Activated CD4-positive, alpha-beta memory T cell treated with anti-CD3 and anti-CD28 coated beads for 36 hours (primary cell): ENCODE data around the gene NCOA5. TPM values are rescaled to one million over a fixed set of nuclear protein-coding genes. Genes with fewer than 3 reads are reported as not detected.

ENCODE experiments used
- CTCF ChIA-PET: fragments of 350-600 bp; sonication (Branson Sonifier 250); formaldehyde crosslinking; loops from one replicate; lab custom pipeline; 2021; ENCODE audit warnings: antibody characterized with exemption, inconsistent platforms; lab: Charles Lee
- POLR2A ChIA-PET: fragments of 350-600 bp; sonication (Branson Sonifier 250); formaldehyde crosslinking; loops from one replicate; lab custom pipeline; 2021; ENCODE audit warnings: antibody characterized with exemption; lab: Charles Lee
- DNase-seq: peaks from one replicate; pipeline ENCODE4 v3.0.0-alpha.2; 2020
- H3K27ac Mint-ChIP-seq: one replicate; pipeline ENCODE4 v1.8.0; 2021; ENCODE audit warnings: mixed read lengths
- H3K27me3 Mint-ChIP-seq: one replicate; pipeline ENCODE4 v1.8.0; 2021; ENCODE audit warnings: mixed read lengths
- H3K36me3 Mint-ChIP-seq: one replicate; pipeline ENCODE4 v1.8.0; 2021; ENCODE audit warnings: mixed read lengths
- H3K4me1 Mint-ChIP-seq: one replicate; pipeline ENCODE4 v1.8.0; 2021; ENCODE audit warnings: low read depth, mixed read lengths
- H3K4me3 Mint-ChIP-seq: one replicate; pipeline ENCODE4 v1.8.0; 2021; ENCODE audit warnings: mild to moderate bottlenecking, mixed read lengths
- H3K9me3 Mint-ChIP-seq: one replicate; pipeline ENCODE4 v1.8.0; 2021; ENCODE audit warnings: mixed read lengths
- intact Hi-C: fragments of 100-400 bp; cut with micrococcal nuclease; formaldehyde crosslinking; loops from one replicate; pipeline ENCODE4 v1.15.1; 2023
- total RNA-seq, 2 experiments: library from RNA; stranded (reverse); gene quantifications; one replicate each; pipeline ENCODE4 v1.2.3, GENCODE V29; 2021

The NCOA5 gene
- total RNA-seq, 2 experiments from 2014 or later, result 13.1 to 13.7 TPM

DNA sequence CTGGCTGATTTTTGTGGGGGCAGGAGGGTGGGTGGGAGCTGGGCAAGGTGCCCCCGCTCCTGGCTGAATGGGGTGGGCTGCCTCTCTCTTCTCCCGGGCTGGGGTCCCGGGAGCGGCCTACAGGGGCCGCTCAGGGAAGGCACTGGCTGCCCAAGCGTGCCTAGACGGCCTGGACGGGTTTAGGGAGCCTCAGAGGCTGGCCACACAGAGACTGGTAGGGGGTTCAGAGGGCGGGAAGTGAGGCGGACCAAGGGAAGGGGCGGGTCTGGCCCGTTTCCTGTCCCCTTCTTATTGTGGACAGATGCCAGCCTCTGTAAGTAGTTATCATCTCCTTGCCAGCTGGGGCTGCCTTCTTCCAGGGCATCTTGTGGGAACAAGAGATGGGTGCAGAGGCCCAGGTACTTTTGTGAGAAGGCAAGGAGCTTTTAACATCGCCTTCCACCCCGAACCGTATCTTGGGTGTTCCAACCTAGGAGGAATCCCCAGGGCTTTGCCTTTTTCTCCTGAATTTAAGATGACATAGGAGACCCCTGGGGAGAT is 28.8 kb upstream of the NCOA5 start:
- peak; percentile 24 for DNase-seq

DNA sequence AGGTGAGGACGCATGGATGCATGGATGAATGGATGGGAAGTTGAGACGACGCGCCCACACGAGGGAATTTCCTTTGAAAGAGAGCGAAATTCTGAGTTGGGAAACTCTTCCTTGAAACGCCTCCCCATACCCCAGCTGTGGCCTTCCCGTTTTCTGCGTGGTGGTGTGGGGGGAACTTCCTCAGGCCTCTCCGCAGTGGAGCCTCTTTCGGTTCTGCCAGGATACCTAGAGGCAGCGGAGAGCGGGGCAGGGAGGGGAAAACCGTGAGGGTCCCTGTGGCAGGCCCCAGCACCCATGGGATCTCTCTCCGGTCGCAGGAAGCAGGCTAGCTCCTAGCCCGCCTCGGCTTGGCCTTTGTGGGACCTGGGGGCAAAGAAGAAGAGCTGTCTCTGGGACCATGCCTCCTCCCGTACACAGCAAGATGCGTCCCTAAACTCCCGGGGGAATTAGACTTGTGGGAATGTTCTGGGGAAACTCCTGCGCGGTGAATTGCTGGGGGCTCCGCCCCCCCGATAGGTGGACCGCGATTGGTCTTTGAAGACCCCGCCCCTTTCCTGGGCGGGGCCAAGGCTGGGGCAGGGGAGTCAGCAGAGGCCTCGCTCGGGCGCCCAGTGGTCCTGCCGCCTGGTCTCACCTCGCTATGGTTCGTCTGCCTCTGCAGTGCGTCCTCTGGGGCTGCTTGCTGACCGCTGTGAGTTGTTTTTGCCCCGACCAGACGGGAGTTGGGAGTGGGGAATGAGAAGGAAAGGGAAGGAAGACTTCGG is 28.1 kb upstream of the NCOA5 start, which contains the start of gene CD40:
Gene CD40 (plus strand): TSS at position 611 of the 764 bp plus-strand sequence. CDS start 30 bp downstream, at position 641.
- Mint-ChIP-seq H3K36me3 (no peaks in the 10 kb centered on the region), H3K4me1 (peaks cover 9% of the 10 kb centered on the region), H3K4me3 (peak within 1 kb of the TSS; percentile 93), H3K27ac (no peak within 1 kb of the TSS), H3K27me3 (peaks cover 8% of the 10 kb centered on the region), H3K9me3 (no peaks in the 10 kb centered on the region)
- intact Hi-C loops, result no loop called here
- ChIA-PET POLR2A (no interaction called here), CTCF (interaction anchor here (0.7 to 1.4 kb wide), 3 partner anchors 11 to 189 kb away, joined by 3 to 5 read pairs (median 4); no protein-coding TSS in a partner anchor)
- peak; percentile 78 for DNase-seq

More for the DNA sequence above, 28.8 kb upstream of the NCOA5 start:
- Mint-ChIP-seq H3K9me3 (no peaks in the 10 kb centered on the region), H3K27me3 (peaks cover 6% of the 10 kb centered on the region), H3K27ac (no peak overlapping the region), H3K4me3 (peak overlapping the region; percentile 93), H3K4me1 (peaks cover 9% of the 10 kb centered on the region), H3K36me3 (no peaks in the 10 kb centered on the region)
- ChIA-PET POLR2A (no interaction called here), CTCF (interaction anchor here (0.8 to 1.4 kb wide), 3 partner anchors 10 to 104 kb away, joined by 4 to 5 read pairs (median 4); no protein-coding TSS in a partner anchor)
- intact Hi-C loops, result no loop called here

DNA sequence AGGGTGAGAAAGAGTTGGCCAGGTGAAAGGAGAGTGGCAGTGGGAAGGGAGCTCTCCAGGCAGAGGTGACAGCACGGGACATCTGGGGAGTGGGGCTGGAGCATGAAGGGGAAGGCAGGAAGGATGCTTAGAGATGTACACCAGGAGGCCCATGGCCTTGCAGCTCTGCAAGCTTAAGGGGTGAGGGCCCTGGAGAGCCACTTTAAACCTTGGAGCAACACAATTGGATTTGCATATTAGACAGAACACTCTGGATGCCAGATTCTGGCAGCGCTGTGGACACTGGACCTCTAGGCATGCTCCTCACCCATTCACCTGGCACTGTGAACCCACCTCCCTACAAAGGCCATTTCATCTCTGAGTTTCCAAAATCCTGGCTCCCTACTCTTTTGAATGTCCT is 24.7 kb upstream of the NCOA5 start:
- Mint-ChIP-seq H3K36me3 (no peaks in the 10 kb centered on the region), H3K4me3 (no peak overlapping the region), H3K4me1 (peaks cover 14% of the 10 kb centered on the region), H3K27me3 (peaks cover 15% of the 10 kb centered on the region), H3K27ac (no peak overlapping the region), H3K9me3 (no peaks in the 10 kb centered on the region)
- ChIA-PET CTCF (no interaction called here), POLR2A (no interaction called here)
- no peak for DNase-seq
- intact Hi-C loops, result no loop called here

DNA sequence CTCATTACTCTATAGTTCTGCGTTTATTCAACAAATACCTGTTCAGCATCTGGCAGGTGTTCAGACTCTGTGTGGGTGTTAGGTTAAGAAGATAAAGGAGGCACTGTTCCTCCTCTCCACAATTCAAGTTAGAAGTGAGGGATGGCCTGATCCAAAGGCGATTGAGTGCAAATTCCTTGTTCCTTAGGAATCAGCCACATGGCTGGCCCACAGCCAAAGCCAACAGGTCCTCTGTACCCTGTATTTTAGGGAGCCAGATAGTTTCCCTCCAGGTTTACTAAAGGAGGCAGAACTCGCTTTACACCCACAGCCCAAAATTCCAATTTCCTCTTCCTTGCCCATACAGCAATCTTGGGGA is 23.3 kb upstream of the NCOA5 start:
- peaks cover 22% of the 10 kb centered on the region for H3K27me3 Mint-ChIP-seq
- ChIA-PET CTCF (no interaction called here), POLR2A (no interaction called here)
- DNase-seq, result no peak
- no peaks in the 10 kb centered on the region for H3K9me3 Mint-ChIP-seq
- H3K36me3 Mint-ChIP-seq, result no peaks in the 10 kb centered on the region
- intact Hi-C loops, result no loop called here
- H3K27ac Mint-ChIP-seq, result no peak overlapping the region
- H3K4me1 Mint-ChIP-seq, result peaks cover 12% of the 10 kb centered on the region
- H3K4me3 Mint-ChIP-seq, result no peak overlapping the region

DNA sequence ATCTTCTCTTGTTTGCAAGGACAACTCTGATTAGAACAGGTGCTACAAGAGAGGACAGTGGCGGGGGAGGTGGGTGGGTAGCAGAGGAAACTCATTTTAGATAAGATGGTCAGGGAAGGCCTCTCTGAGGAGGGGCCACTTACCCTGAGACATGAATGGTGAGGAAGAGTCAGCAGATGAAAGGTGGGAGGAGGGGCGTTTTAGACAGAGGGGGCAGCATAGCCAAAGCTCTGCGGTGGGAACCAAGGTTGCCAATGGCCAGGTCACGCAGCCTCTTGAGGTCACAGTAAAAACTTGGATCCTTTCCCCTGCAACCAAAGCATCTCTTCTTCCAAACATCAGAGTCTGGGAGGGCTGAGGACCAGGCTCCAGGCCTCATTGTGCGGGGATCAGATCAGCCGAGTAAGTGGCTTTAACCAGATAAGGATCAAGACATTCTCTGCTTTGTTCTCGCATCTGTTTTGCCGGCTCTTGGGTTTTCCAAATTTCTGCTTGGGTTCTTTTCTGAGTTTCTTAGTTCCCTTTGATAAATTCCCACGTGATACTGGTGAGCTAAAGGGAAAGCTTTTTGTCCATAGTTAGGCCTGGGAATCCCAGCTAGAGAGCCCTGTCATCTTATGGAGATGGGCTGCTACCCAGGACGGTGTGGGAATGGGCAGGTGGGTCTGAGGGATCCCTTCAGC is 22.8 kb upstream of the NCOA5 start:
- DNase-seq, result no peak
- Mint-ChIP-seq H3K36me3 (no peaks in the 10 kb centered on the region), H3K4me3 (no peak overlapping the region), H3K9me3 (no peaks in the 10 kb centered on the region), H3K27me3 (peaks cover 23% of the 10 kb centered on the region), H3K4me1 (peaks cover 7% of the 10 kb centered on the region), H3K27ac (no peak overlapping the region)
- intact Hi-C loops, result no loop called here
- POLR2A ChIA-PET, result no interaction called here
- CTCF ChIA-PET, result no interaction called here

DNA sequence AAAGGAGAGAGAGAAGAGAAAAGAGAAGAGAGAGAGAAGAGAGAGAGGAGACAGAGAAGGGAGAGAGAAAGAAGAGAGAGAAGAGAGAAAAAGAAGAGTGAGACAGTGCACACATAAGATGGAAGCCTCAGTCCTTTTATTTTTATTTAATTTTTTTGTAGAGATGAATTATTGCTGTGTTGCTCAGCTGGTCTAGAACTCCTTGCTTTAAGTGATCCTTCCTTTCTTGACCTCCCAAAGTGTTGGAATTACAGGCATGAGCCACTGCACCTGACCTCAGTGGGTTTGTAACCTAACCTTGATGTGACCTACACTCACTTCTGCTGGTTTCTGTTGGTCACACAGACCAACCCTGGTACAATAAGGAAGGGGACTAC is 22.1 kb upstream of the NCOA5 start:
- intact Hi-C loops, result no loop called here
- Mint-ChIP-seq H3K27ac (no peak overlapping the region), H3K9me3 (no peaks in the 10 kb centered on the region), H3K4me3 (no peak overlapping the region), H3K4me1 (peaks cover 5% of the 10 kb centered on the region), H3K27me3 (peaks cover 28% of the 10 kb centered on the region), H3K36me3 (no peaks in the 10 kb centered on the region)
- CTCF ChIA-PET, result interaction anchor here (0.9 kb wide), 1 partner anchor 17 kb away, joined by 3 read pairs; no protein-coding TSS in a partner anchor
- POLR2A ChIA-PET, result no interaction called here
- no peak for DNase-seq

DNA sequence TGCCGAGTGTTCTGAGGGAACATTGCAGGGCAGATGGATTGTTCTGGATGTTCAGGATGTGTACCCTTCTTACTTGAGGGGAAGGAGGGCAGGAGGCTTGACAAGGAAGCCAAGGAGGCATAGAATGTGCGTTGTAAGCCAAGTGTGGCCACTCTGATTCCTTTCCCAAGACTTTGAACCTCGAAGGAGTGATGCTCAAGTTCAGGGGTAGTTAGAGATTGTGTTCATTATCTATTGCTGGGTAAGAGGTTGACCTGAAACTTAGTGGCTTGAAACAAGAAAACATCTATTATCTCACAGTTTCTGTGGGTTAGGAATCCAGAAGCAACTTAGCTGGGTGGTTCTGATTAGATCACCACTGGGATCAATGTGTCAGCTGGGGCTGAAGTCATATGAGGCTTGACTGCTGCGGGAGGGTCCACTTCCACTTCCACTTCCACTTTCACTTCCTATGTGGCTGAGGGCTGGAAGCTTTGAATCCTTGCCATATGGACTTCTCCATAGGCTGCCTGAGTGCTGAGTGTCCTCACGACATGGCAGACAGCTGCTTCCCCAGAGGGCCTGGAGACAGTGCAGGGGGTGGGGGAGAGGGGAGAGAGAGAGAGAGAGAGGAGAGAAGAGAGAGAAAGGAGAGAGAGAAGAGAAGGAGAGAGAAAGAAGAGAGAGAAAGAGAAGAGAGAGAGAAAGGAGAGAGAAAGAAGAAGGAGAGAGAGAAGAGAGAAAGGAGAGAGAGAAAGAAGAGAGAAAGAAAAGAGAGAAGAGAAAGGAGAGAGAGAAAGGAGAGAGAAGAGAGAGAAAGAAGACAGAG is 21.5 kb upstream of the NCOA5 start:
- Mint-ChIP-seq H3K4me1 (peaks cover 5% of the 10 kb centered on the region), H3K4me3 (no peak overlapping the region), H3K27ac (no peak overlapping the region), H3K36me3 (no peaks in the 10 kb centered on the region), H3K27me3 (peaks cover 31% of the 10 kb centered on the region), H3K9me3 (no peaks in the 10 kb centered on the region)
- ChIA-PET POLR2A (no interaction called here), CTCF (interaction anchor here (0.9 kb wide), 1 partner anchor 17 kb away, joined by 3 read pairs; no protein-coding TSS in a partner anchor)
- intact Hi-C loops, result no loop called here
- DNase-seq, result peak; percentile 42

DNA sequence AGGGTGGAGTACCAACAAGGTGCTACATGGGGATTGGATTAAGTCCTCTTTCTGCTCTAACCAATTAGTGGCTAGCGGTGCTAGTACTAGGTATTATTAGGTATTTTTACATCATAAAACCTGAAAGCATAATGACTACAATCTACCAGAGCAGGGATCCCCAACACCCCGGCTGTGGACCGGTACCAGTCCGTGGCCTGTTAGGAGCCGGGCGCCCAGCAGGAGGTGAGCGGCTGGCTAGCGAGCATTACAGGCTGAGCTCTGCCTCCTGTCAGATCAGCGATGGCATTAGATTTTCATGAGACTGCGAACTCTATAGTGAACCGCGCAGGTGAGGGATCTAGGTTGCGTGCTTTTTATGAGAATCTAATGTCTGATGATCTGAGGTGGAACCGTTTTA is 19.2 kb upstream of the NCOA5 start:
- intact Hi-C loops, result loop anchor here (2.0 kb wide), 1 partner anchor 54 kb away; no protein-coding TSS in a partner anchor
- H3K4me1 Mint-ChIP-seq, result peaks cover 5% of the 10 kb centered on the region
- no peak overlapping the region for H3K27ac Mint-ChIP-seq
- peaks cover 37% of the 10 kb centered on the region for H3K27me3 Mint-ChIP-seq
- H3K9me3 Mint-ChIP-seq, result no peaks in the 10 kb centered on the region
- DNase-seq, result no peak
- ChIA-PET POLR2A (no interaction called here), CTCF (no interaction called here)
- H3K36me3 Mint-ChIP-seq, result no peaks in the 10 kb centered on the region
- no peak overlapping the region for H3K4me3 Mint-ChIP-seq

DNA sequence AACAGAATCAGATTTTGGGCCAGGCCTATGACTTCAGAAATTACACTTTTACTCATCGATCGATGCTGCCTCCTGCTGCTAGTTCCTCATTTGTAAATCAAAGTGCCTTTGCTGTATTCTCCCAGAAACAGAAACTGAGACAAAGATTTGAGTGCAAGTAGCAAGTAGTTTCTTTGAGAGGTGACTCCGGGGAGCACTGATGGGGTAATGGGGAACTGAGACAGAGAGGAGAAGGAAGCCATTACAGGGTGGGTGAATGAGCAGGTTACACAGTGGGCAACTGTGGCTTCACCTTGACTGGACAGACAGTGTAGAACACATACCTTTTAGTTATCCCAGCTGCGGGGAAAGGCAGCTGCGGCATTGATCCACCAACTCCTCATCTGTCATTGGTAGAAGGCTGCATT is 18.7 kb upstream of the NCOA5 start:
- H3K27ac Mint-ChIP-seq, result no peak overlapping the region
- CTCF ChIA-PET, result interaction anchor here (1.5 kb wide), 1 partner anchor 94 kb away, joined by 4 read pairs; no protein-coding TSS in a partner anchor
- no peaks in the 10 kb centered on the region for H3K36me3 Mint-ChIP-seq
- no peaks in the 10 kb centered on the region for H3K9me3 Mint-ChIP-seq
- no peak for DNase-seq
- POLR2A ChIA-PET, result no interaction called here
- intact Hi-C loops, result loop anchor here (2.0 kb wide), 1 partner anchor 54 kb away; no protein-coding TSS in a partner anchor
- H3K27me3 Mint-ChIP-seq, result peaks cover 36% of the 10 kb centered on the region
- H3K4me1 Mint-ChIP-seq, result peaks cover 5% of the 10 kb centered on the region
- H3K4me3 Mint-ChIP-seq, result no peak overlapping the region

DNA sequence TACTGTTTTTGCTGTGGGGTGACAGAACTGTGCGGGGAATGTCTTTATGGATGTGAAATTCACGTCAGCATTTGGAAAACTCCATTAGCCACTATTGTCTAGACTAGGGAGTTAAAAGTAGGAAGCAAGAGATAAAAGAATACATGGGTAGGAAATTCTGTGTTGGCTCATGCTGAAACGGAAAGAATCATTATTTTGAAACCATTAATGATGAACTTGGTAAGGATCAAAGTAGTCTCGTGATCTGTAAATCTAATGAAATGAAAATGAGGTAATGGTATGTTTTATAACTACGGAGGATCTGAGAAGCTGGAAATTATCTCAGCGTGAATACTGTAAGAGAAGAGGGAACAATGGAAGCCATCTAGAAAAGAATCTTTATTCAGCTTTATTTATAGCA is 17.3 kb upstream of the NCOA5 start:
- peaks cover 5% of the 10 kb centered on the region for H3K4me1 Mint-ChIP-seq
- DNase-seq, result no peak
- no peaks in the 10 kb centered on the region for H3K36me3 Mint-ChIP-seq
- ChIA-PET CTCF (interaction anchor here (1.0 to 1.5 kb wide), 3 partner anchors 92 to 308 kb away, joined by 3 to 4 read pairs (median 3); no protein-coding TSS in a partner anchor), POLR2A (no interaction called here)
- no peak overlapping the region for H3K4me3 Mint-ChIP-seq
- intact Hi-C loops, result no loop called here
- no peak overlapping the region for H3K27ac Mint-ChIP-seq
- peaks cover 40% of the 10 kb centered on the region for H3K27me3 Mint-ChIP-seq
- H3K9me3 Mint-ChIP-seq, result peaks cover 3% of the 10 kb centered on the region

DNA sequence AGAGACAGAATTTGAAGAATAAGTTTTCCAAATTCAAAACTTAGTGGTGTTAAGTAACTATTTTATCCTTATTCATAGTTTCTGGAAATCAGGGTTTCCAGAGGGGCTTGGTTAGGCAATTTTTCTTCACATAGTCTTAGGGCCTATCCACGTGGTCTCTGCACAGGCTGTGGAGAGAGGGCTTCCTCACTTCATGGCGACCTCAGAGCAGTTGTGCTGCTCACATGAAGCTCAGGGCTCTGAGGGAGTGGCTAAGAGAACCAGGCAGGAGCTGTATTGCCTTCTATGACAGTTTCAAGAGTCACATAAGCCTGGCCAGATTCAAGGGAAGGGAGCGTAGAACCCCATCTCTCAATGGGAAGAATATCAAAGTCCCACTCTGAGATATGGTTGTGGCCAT is 14.5 kb upstream of the NCOA5 start:
- ChIA-PET POLR2A (no interaction called here), CTCF (interaction anchor here (0.6 kb wide), 1 partner anchor 95 kb away, joined by 3 read pairs; no protein-coding TSS in a partner anchor)
- Mint-ChIP-seq H3K4me3 (no peak overlapping the region), H3K36me3 (no peaks in the 10 kb centered on the region), H3K27ac (no peak overlapping the region), H3K9me3 (peaks cover 3% of the 10 kb centered on the region), H3K4me1 (no peaks in the 10 kb centered on the region), H3K27me3 (peaks cover 51% of the 10 kb centered on the region)
- intact Hi-C loops, result no loop called here
- no peak for DNase-seq
